Measurements from ENCODE around the gene CDON.

CDON gene

GRCh38 chr11:125939081-125939521, 123.6 kb downstream of the CDON start:
- no peak for DNase-seq (ENCODE audit: low read depth)
- no peak for TF ChIP-seq CTCF (conservative IDR thresholded peaks at IDR 0.05; ENCODE audit: low read depth, low read length)
- no peak overlapping the region for H3K4me3 ChIP-seq (ENCODE audit: low read length)

- no peak overlapping the region for H3K4me3 ChIP-seq (ENCODE audit: low read length)
- no peak for TF ChIP-seq CTCF (conservative IDR thresholded peaks at IDR 0.05; ENCODE audit: low read depth, low read length)
- DNase-seq (ENCODE audit: low read depth), result no peak
These were observed 124.2 kb downstream of the CDON start for GRCh38 chr11:125938418-125938817.

- no peak for TF ChIP-seq CTCF (conservative IDR thresholded peaks at IDR 0.05; ENCODE audit: low read depth, low read length)
- no peak for DNase-seq (ENCODE audit: low read depth)
- no peak overlapping the region for H3K4me3 ChIP-seq (ENCODE audit: low read length)
These were observed 127.0 kb downstream of the CDON start for GRCh38 chr11:125935618-125936199.

- TF ChIP-seq CTCF (conservative IDR thresholded peaks at IDR 0.05; ENCODE audit: low read depth, low read length), result no peak
- no peak overlapping the region for H3K4me3 ChIP-seq (ENCODE audit: low read length)
- no peak for DNase-seq (ENCODE audit: low read depth)
These were observed 127.6 kb downstream of the CDON start for GRCh38 chr11:125935056-125935455.

- no peak for DNase-seq (ENCODE audit: low read depth)
- H3K4me3 ChIP-seq (ENCODE audit: low read length), result no peak overlapping the region
- TF ChIP-seq CTCF (conservative IDR thresholded peaks at IDR 0.05; ENCODE audit: low read depth, low read length), result no peak
These were observed 128.2 kb downstream of the CDON start for GRCh38 chr11:125934473-125934872.

GRCh38 chr11:125933030-125933813, 129.4 kb downstream of the CDON start:
- no peak for TF ChIP-seq CTCF (conservative IDR thresholded peaks at IDR 0.05; ENCODE audit: low read depth, low read length)
- no peak for DNase-seq (ENCODE audit: low read depth)
- H3K4me3 ChIP-seq (ENCODE audit: low read length), result no peak overlapping the region

GRCh38 chr11:125932301-125932700, 130.4 kb downstream of the CDON start:
- H3K4me3 ChIP-seq (ENCODE audit: low read length), result no peak overlapping the region
- DNase-seq (ENCODE audit: low read depth), result no peak
- no peak for TF ChIP-seq CTCF (conservative IDR thresholded peaks at IDR 0.05; ENCODE audit: low read depth, low read length)
